Measurements from ENCODE around the gene POLE3. TPM values are rescaled to one million over a fixed set of nuclear protein-coding genes. Genes with fewer than 3 reads are reported as not detected.
"Not testable (repeated sequence)": the region's sequence is repeated elsewhere in the genome, so short reads cannot be mapped to it uniquely, and the experiment has no call there.

POLE3 gene
- total RNA-seq, 2 experiments from 2014 or later = 51.7 to 52.2 TPM

DNA sequence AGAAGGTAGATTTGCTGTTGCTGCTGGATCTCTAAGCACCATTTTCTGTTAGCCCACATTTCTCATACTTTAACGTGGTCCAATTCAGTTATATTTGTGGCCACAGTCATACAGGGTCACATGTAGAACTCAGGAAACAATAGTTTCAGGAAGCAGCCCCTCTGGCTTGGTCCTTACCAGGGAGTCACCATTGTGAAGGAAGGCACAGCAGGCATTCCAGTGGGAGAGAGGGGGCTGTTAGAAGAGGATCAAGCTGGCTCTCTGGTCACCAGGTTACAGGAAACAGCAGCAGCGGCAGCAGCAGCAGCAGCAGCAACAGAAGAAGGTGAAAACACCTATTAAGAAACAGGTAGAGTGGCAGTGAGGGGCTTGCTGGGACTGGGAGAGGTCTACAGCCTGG lies 14.6 kb upstream of the POLE3 start:
- H3K4me3 Mint-ChIP-seq = no peak overlapping the region
- POLR2A ChIA-PET = no interaction called here
- H3K4me1 Mint-ChIP-seq = peaks cover 4% of the 10 kb centered on the region
- H3K27ac Mint-ChIP-seq = no peak overlapping the region
- H3K36me3 Mint-ChIP-seq = no peaks in the 10 kb centered on the region
- no peak for DNase-seq
- peaks cover 22% of the 10 kb centered on the region for H3K27me3 Mint-ChIP-seq
- no peaks in the 10 kb centered on the region for H3K9me3 Mint-ChIP-seq
- no peak for ATAC-seq (ENCODE audit: low read depth)

DNA sequence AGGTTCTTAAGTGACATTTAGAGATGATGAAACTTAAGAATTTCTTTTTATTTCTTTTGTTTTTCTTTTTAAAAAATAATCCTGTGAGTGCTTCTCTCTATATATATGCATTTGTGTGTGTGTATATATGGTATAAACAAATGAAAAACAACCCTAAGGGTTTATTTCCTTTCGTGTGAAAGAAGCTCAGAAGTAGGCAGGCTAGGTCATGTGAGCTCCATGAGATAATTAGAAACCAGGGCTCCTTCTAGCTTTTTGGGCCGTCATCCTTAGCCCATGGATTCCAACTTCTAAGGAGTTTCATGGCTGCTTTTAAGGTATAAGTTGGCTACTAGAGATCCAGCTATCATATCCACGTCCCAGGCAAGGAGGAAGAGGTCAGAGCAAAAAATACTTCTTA lies 11.3 kb upstream of the POLE3 start:
- ATAC-seq (ENCODE audit: low read depth) (no peak), DNase-seq (no peak)
- POLR2A ChIA-PET = no interaction called here
- H3K4me1 Mint-ChIP-seq = peaks cover 4% of the 10 kb centered on the region
- H3K4me3 Mint-ChIP-seq = no peak overlapping the region
- no peak overlapping the region for H3K27ac Mint-ChIP-seq
- no peaks in the 10 kb centered on the region for H3K9me3 Mint-ChIP-seq
- H3K36me3 Mint-ChIP-seq = no peaks in the 10 kb centered on the region
- H3K27me3 Mint-ChIP-seq = peaks cover 19% of the 10 kb centered on the region

DNA sequence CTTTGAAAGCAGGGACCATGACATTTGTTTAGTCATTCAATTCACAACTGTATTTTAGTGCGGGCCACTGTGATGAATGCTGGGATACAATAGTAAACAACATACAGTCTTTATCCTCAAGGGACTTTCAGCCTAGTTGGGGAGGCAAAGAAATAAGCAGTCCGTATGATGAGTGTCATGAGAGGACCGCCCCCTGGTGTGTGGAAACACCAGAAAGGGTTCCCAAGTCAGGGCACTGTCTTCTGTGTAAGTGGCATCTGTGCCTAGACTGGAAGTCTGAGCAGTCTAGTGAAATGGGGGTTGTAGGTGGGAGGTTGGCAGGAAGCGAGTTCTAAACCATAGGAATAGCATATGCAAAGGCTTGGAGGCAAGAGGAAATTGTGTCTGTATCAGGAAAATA lies 6.9 kb upstream of the POLE3 start:
- Mint-ChIP-seq H3K27ac (no peak overlapping the region), H3K36me3 (no peaks in the 10 kb centered on the region), H3K4me3 (no peak overlapping the region), H3K27me3 (no peaks in the 10 kb centered on the region), H3K4me1 (no peaks in the 10 kb centered on the region), H3K9me3 (no peaks in the 10 kb centered on the region)
- POLR2A ChIA-PET = interaction anchor here (0.7 kb wide), 1 partner anchor 16 kb away, joined by 3 read pairs; the partner anchor contains the start of gene ALAD
- ATAC-seq (ENCODE audit: low read depth) (no peak), DNase-seq (no peak)

DNA sequence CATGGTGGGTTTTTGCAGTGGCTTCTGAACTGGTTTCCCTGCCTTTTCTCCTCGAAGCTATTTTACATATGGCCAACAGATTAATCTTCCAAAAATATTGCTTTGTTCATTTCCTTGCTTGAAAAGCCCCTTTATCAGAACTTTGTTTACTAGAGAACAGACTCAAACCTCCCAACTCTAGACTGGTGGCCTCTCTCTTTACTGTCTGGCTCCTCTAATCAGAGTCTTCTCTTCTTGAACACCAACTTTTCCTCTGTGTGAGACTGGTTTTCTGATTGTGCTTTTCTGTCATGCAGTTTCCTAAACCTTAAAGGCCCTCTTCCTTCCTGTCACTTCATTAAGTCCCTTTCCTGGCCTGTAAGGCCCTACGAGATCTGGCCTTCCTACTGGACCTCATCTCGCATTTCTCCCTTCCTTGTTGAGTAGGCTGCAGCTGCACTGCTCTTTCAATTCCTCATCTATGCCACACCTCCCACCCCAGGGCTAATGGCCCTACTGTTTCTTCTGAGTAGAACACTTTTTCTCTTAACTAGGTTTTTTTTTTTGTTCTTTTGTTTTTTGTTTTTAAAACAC lies 5.8 kb upstream of the POLE3 start:
- no peak for DNase-seq

DNA sequence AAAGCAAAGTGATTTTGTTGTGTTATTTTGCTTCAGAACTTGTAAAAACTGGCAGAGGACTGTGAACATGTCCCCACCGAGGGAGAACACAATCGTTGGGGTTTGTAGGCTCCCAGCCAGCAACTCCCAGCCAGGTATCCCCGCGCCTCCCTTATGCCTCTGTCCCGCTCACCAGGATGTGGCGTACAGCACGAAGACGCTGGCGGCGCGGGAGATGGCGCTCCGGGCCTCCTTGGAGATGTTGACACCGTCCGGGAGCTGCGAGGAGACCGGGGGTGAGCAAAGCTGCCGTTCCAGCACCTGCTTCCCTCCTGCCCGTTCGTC lies 630 bp downstream of the POLE3 start:
- POLR2A ChIA-PET = interaction anchor here (0.6 to 3.0 kb wide), 21 partner anchors 10 to 1777 kb away, joined by 3 to 33 read pairs (median 5); partner anchors contain the start of genes ALAD, BSPRY, CDC26 and FKBP15

More for the DNA sequence above, 5.8 kb upstream of the POLE3 start:
- Mint-ChIP-seq H3K4me1 (no peaks in the 10 kb centered on the region), H3K27ac (no peak overlapping the region), H3K4me3 (no peak overlapping the region), H3K9me3 (no peaks in the 10 kb centered on the region), H3K27me3 (no peaks in the 10 kb centered on the region), H3K36me3 (no peaks in the 10 kb centered on the region)
- POLR2A ChIA-PET = no interaction called here
- ATAC-seq (ENCODE audit: low read depth) = no peak

DNA sequence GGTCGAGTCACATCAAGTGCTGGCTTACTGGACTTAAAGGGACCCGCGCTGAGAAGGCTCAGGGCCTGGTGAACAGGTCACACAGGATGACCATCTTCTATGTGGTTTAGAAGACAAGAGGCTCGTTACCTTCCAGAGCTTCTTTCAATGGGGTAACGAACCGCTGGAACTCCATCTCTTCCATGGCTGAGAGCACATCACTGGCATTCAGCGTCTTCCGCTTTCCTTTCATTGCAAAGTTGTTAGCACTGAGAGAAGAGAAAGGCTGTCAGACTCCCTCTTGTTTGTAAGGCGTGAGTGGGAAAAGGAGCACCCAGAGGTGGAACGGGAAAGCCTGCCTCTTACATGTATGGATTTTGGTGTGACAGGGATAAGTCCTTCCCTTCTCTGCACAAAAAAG lies 994 bp downstream of the POLE3 start:
- POLR2A ChIA-PET = interaction anchor here (0.6 to 3.0 kb wide), 19 partner anchors 9 to 1777 kb away, joined by 3 to 33 read pairs (median 5); partner anchors contain the start of genes ALAD, BSPRY, CDC26 and FKBP15
- Mint-ChIP-seq H3K4me3 (peak overlapping the region; percentile 96), H3K9me3 (no peaks in the 10 kb centered on the region), H3K4me1 (peaks cover 18% of the 10 kb centered on the region), H3K27me3 (no peaks in the 10 kb centered on the region), H3K27ac (peak overlapping the region; percentile 100), H3K36me3 (peaks cover 14% of the 10 kb centered on the region)
- no peak for ATAC-seq (ENCODE audit: low read depth)
- no peak for DNase-seq

More for the DNA sequence above, 630 bp downstream of the POLE3 start:
- Mint-ChIP-seq H3K4me1 (peaks cover 18% of the 10 kb centered on the region), H3K27ac (peak overlapping the region; percentile 100), H3K4me3 (peak overlapping the region; percentile 96), H3K27me3 (no peaks in the 10 kb centered on the region), H3K9me3 (no peaks in the 10 kb centered on the region), H3K36me3 (peaks cover 14% of the 10 kb centered on the region)
- no peak for DNase-seq
- peak; percentile 25 for ATAC-seq (ENCODE audit: low read depth)

DNA sequence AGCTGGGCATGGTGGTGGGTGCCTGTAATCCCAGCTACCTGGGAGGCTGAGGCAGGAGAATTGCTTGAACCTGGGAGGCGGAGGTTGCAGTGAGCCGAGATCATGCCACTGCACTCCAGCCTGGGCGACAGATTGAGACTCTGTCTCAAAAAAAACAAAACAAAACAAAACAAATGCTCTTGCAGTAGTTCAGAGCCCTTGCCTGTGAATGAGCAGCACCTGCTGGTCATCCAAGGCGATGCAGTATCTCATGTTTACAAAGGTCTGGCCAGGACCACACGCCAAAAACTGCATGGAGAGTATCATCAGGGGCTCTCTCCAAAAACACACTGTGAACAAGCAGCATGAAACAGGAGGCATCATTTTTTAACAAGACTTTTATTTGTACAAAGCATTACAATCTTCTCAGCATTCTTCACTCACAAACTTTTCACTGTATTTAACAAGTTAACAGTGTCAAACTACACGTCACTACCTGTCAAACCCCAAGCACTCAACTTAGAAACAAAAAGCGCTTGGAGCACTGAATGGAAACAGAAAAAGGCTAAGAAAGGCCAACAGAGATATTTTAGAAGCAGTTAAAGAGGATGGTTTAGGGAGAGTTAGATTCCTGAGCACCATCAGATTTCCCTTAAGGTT lies 3.5 kb downstream of the POLE3 start:
- not testable (repeated sequence) for H3K9me3 Mint-ChIP-seq; ATAC-seq (ENCODE audit: low read depth); H3K27me3 Mint-ChIP-seq
- H3K36me3 Mint-ChIP-seq = peaks cover 14% of the 10 kb centered on the region
- DNase-seq = peak; percentile 54
- peaks cover 18% of the 10 kb centered on the region for H3K4me1 Mint-ChIP-seq
- POLR2A ChIA-PET = interaction anchor here (0.7 kb wide), 1 partner anchor 58 kb away, joined by 3 read pairs; no protein-coding TSS in a partner anchor
- peak overlapping the region; percentile 44 for H3K4me3 Mint-ChIP-seq
- H3K27ac Mint-ChIP-seq = peak overlapping the region; percentile 61

DNA sequence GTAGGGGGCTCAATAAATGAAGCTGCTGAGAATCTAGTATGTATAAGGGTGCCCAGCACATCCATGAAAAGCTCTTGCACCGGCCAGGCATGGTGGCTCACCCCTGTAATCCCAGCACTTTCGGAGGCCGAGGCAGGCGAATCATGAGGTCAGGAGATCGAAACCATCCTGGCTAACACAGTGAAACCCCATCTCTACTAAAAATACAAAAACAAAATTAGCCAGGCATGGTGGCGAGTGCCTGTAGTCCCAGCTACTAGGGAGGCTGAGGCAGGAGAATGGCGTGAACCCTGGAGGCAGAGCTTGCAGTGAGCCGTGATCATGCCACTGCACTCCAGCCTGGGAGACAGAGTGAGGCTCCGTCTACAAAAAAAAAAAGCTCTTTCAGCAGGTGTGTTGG lies 4.1 kb downstream of the POLE3 start:
- Mint-ChIP-seq H3K27ac (peak overlapping the region; percentile 61), H3K4me1 (peaks cover 22% of the 10 kb centered on the region), H3K36me3 (peaks cover 14% of the 10 kb centered on the region)
- DNase-seq; H3K9me3 Mint-ChIP-seq; H3K27me3 Mint-ChIP-seq; ATAC-seq (ENCODE audit: low read depth); H3K4me3 Mint-ChIP-seq: not testable (repeated sequence)
- POLR2A ChIA-PET = interaction anchor here (0.7 kb wide), 1 partner anchor 58 kb away, joined by 3 read pairs; no protein-coding TSS in a partner anchor

DNA sequence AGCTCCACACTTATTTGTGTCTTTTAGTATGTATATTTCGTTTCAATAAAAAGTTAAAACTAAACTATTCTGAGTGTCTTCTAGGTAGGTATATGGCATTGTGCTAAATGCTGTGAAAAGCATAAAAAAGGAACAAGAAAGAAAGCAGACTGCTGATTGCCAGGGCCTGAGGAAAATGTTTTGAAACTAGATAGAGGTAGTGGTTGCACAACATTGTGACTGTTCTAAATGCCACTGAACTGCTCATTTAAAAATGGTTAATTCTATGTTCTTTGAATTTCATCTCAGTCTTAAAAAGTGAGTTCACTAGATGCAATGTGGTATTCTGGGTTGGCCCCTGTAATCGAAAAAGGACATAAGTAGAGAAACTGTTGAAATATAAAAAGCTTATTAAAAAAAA lies 6.8 kb downstream of the POLE3 start:
- H3K36me3 Mint-ChIP-seq = peaks cover 6% of the 10 kb centered on the region
- ATAC-seq (ENCODE audit: low read depth) (no peak), DNase-seq (no peak)
- no peak overlapping the region for H3K27ac Mint-ChIP-seq
- no peaks in the 10 kb centered on the region for H3K27me3 Mint-ChIP-seq
- POLR2A ChIA-PET = interaction anchor here (0.6 to 1.3 kb wide), 2 partner anchors 84 to 1001 kb away, joined by 3 to 4 read pairs; no protein-coding TSS in a partner anchor
- H3K9me3 Mint-ChIP-seq = no peaks in the 10 kb centered on the region
- H3K4me1 Mint-ChIP-seq = peaks cover 25% of the 10 kb centered on the region
- no peak overlapping the region for H3K4me3 Mint-ChIP-seq

DNA sequence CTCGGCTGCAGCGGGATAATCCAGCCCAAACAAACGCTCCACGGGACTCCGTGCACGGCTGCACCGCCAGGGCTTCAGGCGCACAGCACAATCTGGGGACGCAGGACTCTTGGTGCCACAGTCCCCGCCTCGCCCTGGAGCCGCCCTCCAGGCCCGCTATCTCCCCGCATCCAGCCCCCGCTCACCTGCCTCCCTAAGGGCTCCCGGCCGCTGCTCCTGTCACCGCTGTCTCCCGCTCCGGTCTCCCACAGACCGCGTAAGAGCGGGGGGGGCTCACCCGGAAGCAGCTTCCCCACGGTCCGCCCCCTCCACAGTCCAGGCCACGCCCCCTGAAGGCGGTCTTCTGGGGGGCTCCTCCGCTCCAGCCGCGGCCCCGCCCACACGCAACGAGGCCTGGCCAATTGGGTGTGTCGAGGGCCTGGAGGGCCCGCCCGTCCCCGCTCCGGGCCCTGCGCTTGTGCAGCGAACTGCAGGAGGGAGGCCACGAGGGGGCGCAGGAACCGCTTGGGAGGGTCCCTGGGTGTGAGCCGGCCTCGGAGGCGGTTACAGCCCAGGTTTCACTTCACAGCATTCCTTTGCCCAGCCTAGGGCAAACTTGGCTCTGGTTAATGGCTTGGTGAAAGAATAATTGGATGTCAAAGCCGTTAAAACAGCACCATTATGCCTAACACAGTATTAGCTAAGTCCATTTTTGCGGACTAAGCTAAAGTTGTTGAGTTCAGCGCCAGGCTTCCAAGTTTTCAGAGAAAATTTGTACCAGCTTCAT lies 9.3 kb downstream of the POLE3 start, which contains the start of gene ALAD:
Gene ALAD, minus strand, starts transcription at position 258 of the 766 bp plus-strand sequence. CDS start 7,725 bp downstream, outside the sequence.
- Mint-ChIP-seq H3K9me3 (no peaks in the 10 kb centered on the region), H3K36me3 (no peaks in the 10 kb centered on the region), H3K27me3 (no peaks in the 10 kb centered on the region), H3K4me3 (peak within 1 kb of the TSS; percentile 97), H3K27ac (peak within 1 kb of the TSS; percentile 89), H3K4me1 (peaks cover 15% of the 10 kb centered on the region)
- POLR2A ChIA-PET = interaction anchor here (0.6 to 4.6 kb wide), 7 partner anchors 9 to 257 kb away, joined by 3 to 33 read pairs (median 5); partner anchors contain the start of genes C9orf43, HDHD3, POLE3 and WDR31
- ATAC-seq (ENCODE audit: low read depth) = peak; percentile 99
- peak; percentile 100 for DNase-seq

DNA sequence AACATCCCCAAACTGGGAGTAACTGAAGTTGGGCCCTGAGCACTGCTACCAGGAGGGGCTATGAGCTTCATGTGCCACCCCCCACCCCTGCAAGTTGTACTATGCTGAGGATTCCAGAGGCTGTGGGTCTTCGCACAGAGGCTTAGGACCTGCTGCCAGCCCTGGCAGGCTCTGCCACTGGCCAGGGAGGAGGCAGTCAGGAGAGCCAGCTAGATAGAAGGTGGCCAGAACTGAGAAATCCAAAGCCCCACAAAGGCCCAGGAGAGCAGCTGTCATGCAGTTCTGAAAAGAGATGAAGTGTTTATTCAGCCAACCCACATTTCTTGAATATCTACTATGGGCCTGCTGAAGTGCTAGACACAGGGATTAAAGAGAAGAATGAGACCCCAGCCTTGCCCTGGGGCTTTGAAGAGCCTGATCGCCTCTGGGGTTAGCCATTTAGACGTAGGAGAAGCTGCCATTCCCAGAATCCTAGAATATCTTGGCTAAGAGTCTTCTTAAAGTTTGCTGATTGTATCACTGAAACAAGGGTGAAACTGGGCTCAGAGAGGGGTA lies 10.8 kb downstream of the POLE3 start:
- H3K27me3 Mint-ChIP-seq = no peaks in the 10 kb centered on the region
- H3K27ac Mint-ChIP-seq = no peak overlapping the region
- no peaks in the 10 kb centered on the region for H3K9me3 Mint-ChIP-seq
- H3K36me3 Mint-ChIP-seq = no peaks in the 10 kb centered on the region
- ATAC-seq (ENCODE audit: low read depth) (no peak), DNase-seq (no peak)
- peaks cover 15% of the 10 kb centered on the region for H3K4me1 Mint-ChIP-seq
- peak overlapping the region; percentile 73 for H3K4me3 Mint-ChIP-seq
- POLR2A ChIA-PET = interaction anchor here (0.9 to 4.6 kb wide), 2 partner anchors 10 to 57 kb away, joined by 3 to 33 read pairs; partner anchors contain the start of genes C9orf43 and POLE3

DNA sequence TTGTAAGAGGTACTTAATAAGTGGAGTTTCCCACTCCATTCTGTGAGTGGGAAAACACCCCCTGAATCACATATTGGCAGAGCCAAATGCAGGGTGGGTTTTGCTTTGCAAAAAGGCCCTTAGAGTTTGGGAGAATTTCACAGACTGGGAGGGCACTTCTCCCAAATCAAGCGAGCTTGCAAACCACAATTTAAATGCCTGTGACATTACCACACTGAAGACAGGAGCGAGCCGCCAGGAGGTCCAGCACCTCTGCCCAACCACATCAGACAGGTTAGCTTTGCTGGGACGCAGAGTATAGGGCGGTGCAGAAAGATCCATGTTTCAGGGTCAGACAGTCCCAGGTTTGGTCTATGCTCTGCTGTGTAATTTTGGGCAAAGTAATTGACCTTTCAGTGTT lies 11.7 kb downstream of the POLE3 start:
- DNase-seq (no peak), ATAC-seq (ENCODE audit: low read depth) (no peak)
- no peaks in the 10 kb centered on the region for H3K9me3 Mint-ChIP-seq
- POLR2A ChIA-PET = interaction anchor here (4.6 kb wide), 1 partner anchor 11 kb away, joined by 33 read pairs; the partner anchor contains the start of genes C9orf43 and POLE3
- H3K27ac Mint-ChIP-seq = no peak overlapping the region
- H3K36me3 Mint-ChIP-seq = no peaks in the 10 kb centered on the region
- H3K27me3 Mint-ChIP-seq = no peaks in the 10 kb centered on the region
- no peak overlapping the region for H3K4me3 Mint-ChIP-seq
- H3K4me1 Mint-ChIP-seq = peaks cover 15% of the 10 kb centered on the region

DNA sequence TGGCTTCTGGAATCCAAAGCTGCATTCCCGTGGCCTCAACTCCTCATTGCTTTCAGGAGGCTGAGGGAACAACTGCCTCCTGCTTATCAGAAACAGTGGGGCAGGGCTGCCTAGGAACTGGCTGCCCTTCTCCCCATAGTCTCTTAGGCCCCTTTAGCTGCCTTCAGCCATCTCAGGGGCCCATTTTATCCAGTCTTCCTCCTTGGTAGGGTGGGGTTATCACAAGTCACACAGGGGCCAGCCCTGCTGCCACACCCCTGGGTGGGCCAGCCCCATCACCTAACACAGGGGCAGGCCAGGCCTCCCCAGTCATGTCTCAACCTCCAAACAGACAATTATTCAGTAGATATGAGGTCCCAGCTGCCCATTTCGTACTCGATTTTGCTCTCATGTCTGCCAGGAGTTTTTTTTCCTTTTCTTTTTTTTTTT lies 13.3 kb downstream of the POLE3 start:
- Mint-ChIP-seq H3K4me3 (no peak overlapping the region), H3K27ac (no peak overlapping the region), H3K9me3 (no peaks in the 10 kb centered on the region), H3K36me3 (peaks cover 1% of the 10 kb centered on the region), H3K4me1 (peaks cover 15% of the 10 kb centered on the region), H3K27me3 (no peaks in the 10 kb centered on the region)
- DNase-seq = no peak
- no peak for ATAC-seq (ENCODE audit: low read depth)
- POLR2A ChIA-PET = no interaction called here
